ENCODE measurements around the gene MRPS2.

GRCh38 chr9:135512241-135512603 is 11.7 kb downstream of the MRPS2 start:
- no peak for TF ChIP-seq RAD21 (IDR thresholded peaks at IDR 0.05)
- no peak for TF ChIP-seq CTCF (IDR thresholded peaks at IDR 0.05; ENCODE audit: low read depth, low read length, missing input control)
- TF ChIP-seq HNF4G (IDR thresholded peaks at IDR 0.05), result no peak
- TF ChIP-seq ATF3 (IDR thresholded peaks at IDR 0.05), result no peak
- no peak for TF ChIP-seq TAF1 (conservative IDR thresholded peaks at IDR 0.05)
- TF ChIP-seq NR2F2 (IDR thresholded peaks at IDR 0.05), result no peak

Data from liver (tissue), 3 donors.